NCI-H345 treated with DMSO at 0.1 percent for 48 hours (cell line): ENCODE data around the gene HOXB8.

Experiments
- DNase-seq: peaks from one replicate; lab custom pipeline; 2025; ENCODE audit not compliant: unreplicated experiment; lab: John Stamatoyannopoulos, UW

Gene HOXB8

DNA sequence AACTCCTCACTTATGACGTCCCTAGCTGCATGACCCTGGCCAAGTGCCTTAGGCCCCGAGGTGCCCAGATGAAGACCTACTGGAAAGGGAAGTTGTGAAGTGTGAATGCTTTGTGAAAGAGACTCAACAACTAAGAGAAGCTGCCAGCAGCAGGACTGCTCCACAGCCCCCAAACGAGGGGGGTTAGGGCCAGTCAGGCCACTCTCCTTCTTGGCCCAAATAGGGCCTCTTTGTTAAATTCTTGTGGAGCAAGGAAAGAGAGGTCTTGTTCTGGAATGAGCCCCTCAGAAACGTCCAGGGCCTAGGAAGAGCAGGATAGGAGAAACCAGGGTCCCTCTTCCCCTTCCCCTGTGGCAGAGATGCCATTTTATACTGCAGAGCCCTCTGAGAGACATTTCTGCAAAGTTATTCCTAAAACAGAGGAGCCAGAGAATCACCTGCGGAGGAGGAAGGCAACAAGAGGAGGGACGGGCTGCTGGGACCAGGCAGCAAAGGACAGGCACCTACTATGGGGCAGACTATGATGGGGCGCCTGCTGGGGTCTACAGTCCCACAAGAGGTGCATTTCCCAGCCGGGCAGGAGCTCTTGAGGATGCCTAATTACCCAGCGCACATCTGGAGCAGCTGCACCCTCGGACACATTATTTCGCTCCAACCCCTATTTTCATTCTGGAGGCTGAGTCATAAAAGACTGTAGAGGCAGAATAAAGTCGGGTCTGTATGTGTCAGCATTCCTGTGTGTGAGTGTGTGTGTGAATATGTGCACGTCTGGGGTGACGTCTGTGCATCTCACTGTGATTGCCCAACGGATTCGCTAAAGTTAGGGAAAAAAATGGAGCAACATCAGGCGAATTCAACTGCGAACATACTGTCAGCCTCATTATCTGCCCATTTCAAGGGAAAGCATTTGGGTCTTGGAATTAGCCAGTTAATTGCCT, 22.5 kb upstream of the HOXB8 start:
- no peak for DNase-seq

DNA sequence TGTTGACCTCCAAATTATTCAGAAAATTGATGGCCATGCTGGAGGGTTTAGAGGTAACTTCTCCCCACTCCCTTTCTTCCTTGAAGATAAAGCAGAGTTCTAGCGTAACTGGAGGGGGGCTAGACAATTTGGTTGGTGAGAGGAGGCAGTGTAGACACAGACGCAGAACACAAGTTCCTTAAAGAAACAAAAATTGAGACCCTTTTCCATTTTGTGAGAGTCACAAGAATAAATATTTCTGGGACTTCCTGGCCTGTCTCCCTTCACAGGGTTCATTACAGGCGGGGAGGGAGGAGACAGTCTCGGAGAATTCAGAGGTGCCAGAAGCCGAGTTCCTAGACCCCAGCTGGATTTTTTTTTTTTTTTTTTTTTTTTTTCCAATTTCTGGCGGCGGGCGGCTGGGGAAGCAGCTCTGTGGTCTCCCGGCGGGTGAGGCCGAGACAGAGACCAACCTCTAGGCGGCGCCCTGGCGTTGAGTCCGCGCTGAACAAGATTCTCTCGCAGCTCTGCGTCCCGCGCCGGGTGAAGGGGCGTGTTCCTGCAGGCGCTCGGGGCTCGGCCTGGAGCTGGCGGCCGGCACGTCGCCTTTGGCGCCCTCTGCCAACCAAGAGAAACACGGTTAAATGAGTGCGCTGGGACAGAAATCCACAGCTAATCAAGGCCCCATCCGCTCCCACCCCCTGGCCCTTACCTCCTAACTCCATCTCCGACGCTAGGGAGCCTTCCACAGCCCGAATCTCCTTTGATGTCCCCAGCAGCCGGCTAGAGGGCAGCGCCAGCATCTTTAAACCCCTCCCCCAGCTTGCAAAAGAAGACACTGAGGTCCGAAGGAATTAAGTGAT, 21.3 kb upstream of the HOXB8 start:
- no peak for DNase-seq

DNA sequence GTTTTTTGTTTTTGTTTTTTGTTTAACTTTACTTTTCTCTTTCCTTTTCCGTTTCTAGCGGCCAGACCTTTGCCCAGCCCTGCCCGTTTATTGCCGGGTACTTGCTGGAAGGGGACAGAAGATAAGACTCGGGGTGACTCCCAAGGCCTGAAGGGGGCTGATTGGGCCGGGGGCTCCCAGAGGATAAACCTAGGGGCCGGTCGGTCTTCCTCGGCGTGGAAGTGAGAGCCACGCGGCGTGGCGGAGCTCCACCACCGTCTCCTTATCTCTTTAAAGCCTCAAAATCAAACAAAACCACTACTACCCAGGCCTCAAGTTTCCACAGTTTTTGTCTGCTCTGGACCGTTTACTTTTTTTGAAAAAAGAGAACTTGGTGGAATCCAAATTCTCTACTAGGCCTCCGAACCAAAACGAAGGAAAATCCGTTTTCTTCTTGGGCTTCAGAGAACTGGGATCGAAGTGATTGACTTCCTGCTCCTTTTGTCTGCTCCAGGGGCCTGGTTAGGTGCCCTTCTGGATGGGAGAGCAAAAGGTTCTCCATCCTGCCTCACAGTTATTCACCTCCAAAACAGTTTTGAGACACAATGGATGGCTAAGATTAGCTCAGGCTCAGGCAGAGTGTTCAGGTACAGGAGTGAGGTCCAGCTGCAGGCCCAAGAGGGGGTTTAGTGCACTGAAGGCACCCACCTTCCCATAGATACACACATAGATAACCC, 19.6 kb upstream of the HOXB8 start:
- no peak for DNase-seq

DNA sequence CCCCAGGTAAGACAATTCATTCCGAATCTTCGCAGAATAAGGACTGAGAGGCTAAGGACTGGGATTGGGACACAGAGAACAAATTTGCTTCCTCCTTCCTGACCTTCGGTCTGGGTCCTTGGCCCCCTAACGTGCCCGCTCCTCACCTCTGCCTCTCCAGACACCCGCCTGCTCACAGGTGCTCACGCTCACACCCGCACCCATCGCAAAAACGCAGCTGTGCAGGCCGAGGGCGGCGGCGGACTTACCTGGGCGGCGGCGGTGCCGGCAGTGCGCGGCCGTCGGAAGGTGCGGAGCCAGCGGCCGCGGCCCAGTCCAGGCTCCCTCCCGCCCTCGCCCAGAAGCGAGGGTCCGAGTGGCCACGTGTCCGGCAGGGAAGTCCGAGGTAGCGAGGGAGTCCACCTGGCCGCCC, 18.2 kb upstream of the HOXB8 start:
- DNase-seq = no peak

DNA sequence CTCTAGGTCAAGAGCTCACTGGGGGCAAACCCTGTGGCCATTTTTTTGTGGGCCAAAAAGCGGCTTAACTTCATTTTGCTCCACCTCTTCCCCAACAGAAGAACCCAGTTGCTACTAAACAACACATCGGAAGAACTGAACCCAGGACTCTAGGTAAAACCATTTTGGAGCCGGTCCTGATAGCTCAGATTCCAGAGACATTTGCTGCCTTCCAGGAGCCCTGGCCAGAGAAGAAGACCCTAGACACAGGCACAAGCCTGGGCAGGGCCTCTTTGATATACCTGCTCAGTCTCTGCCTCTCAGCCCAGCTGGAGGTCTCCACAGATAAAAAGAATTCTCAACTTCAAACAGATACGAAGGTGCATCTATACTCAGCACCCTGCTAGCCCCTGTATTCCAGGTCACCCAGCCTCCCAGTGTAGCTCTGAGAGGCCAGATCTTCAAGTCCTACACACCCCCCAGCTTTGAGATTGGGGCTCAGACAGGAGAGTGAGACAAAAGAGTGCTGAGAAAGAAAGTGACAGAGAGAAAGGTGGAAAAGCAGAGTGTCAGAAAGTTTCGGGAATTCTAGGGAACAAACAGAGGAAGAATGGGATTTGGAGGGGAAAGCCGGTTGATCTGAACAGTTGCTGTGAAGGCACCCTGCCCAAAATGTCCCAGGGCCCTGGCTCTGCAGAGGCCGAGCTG, 17.6 kb upstream of the HOXB8 start:
- DNase-seq = no peak

DNA sequence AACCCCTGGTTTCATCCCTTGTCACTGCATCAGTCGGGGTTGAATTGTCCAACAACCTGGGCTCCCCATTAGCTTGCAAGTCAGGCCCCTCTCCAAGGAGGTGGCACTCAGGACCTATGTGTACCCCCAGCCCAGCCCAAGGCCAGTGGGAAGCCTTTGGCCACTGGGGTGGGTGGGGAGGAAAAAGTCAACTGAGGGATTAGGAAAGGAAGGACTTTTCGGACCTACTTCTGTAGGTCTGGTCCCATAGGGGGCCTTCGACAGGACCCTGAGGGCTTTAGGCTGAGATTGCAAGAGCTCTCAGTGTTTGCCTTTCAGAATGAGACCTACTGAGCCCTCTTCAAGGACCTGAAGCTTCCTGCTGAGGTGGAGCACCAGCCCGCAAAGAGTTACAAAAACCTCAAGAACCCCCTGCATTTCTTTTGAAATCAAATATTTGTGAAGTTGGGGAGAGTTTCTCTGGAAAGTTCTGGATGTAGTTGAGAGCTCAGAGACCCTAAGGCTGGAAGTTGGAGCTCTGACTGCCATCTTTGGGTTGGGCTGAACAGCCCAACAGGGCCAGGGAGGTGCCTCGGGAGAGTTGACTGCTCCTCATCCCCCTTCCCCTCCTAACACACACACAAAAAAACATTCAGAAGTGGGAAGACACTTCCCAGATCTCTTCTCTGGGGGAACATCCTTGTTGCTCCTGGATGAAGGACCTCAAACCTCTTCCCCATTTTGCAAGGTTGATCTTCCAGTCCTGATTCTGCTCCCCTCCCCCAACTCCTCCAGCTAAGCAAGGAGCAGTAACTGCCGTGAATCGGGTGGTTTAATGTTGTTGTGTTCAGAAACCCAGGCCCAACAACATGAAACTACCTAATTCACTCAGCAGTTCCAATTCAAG, 16.8 kb upstream of the HOXB8 start:
- no peak for DNase-seq

DNA sequence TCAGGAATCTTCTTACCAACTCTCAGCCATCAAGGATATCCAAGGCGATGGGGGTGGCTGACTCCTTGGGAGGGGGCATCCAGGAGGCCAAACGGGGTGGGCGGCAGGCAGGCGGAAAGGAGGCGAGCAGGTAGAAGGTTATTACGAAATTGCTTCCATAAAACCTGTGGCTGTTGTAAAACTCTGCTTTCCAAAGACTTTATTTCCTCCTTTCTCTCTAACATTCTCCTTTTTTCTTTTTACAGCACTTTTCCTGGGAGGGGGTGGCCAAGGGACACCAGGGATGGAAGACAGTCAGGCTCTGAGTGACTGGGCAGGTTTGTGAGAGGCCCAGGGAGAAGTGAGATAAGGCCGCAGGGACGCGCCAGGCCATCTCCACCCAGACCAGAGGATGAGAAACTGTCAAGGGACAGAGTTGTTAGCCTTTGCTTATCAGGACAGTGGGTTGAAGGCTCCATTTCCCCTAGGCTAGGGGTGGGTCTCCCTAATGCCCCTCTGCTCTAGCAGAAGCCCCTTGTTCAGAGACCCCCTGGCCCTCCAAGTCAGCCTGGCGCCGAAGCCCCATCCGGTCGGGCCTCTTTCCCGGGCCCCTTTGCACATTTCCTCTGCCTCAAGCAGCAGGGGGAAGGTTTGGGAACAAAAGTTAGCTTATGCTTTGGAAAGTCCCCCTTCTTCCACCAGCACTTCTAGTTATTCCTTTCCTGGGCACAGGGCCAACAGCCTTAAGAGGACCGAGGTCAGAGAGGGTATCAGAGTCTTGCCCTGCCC, 16.0 kb upstream of the HOXB8 start:
- no peak for DNase-seq

DNA sequence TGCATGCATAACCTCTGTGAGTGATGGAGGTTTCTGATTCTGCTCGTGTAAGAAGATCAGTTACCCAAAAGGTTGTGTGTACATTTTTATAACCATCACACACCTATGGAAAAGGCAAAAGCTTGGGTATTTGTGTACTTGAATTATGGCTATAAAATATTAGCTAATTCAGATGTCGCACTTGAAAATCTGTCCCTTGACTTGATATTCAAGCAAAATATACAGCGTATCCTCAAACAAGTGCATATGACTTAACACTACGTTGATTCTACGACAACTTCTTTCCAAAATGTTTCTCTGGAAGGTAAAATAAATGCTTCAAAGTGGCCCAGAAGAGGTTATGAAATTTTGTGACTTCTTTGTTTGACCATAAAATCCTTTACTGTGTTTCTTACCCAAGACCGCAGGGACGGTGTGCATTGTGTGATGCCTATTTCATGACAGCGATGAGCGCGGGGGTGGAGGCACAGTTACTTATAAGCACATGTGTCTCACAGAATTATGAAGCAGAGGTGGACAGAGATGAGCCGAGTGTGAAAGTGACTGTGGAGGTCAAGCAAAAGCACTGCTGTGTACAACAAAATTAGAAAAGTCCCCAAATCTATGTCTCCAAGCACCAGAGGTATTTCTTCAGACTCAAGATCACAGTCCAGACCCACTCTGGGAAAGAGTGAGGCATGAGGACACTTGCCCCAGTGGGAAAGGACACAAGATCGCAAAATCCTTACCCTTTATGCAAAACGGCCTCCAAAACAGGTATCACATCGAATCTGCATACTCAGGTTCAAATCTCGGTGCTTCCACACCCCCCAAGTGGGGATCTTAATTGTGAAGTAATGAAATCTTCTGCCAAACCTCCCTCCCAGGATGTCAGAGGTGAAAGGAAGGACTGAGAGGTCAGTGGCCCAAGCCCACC, 15.2 kb upstream of the HOXB8 start:
- no peak for DNase-seq

DNA sequence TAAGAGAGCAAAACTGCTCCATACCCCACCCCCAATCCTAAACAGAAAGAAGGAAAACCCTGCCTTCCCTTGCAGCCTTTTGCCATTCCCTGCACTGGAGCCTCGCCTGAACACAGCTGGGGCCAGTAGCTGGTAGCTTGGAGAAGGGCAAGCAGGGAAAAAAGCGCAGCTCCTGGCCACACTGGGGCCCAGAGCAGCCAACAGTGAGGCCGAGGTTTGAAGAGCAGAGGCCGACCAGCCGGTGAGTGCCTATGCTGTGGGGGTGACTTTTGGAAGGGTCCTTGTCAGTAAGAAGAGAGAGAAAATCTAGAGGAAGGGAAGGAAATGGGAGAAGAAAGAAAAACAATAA, 14.3 kb upstream of the HOXB8 start:
- no peak for DNase-seq

DNA sequence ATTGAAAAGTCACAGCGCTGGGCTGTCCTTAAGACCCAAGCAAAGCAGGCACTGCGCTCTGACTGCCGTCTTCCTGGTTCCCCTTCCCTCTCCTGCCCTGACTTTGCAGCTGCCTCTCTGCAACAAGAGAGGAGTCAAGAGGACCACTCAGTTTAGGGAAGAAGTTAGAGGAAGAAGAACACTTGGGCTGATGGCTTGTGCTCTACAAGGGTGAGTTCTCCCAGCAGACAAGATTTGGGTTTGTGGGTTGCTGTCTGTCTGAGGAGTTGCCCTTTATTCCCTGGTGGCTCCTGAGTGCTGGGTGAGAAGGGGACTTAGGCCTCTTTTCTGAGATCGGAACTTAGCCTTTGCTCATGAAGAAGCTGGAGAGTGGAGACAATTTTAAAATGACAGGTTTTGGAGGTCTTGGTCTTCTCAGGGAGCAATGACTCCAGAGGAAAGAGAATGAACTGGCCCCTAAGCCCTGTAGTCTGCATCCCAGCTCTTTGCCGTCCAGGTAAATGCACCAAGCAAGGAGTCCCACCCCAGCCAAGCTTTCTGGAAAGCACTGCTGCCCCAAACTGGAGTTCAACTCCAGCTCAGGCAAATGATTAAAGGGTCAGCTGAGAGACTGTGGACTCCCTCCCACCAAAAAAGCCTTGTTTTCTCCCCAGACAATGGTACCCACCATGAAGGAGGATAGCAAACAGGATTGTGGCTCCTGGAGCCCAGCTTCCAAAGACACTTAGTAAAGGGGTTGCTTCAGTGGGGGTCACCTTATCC, 13.7 kb upstream of the HOXB8 start:
- DNase-seq = no peak

DNA sequence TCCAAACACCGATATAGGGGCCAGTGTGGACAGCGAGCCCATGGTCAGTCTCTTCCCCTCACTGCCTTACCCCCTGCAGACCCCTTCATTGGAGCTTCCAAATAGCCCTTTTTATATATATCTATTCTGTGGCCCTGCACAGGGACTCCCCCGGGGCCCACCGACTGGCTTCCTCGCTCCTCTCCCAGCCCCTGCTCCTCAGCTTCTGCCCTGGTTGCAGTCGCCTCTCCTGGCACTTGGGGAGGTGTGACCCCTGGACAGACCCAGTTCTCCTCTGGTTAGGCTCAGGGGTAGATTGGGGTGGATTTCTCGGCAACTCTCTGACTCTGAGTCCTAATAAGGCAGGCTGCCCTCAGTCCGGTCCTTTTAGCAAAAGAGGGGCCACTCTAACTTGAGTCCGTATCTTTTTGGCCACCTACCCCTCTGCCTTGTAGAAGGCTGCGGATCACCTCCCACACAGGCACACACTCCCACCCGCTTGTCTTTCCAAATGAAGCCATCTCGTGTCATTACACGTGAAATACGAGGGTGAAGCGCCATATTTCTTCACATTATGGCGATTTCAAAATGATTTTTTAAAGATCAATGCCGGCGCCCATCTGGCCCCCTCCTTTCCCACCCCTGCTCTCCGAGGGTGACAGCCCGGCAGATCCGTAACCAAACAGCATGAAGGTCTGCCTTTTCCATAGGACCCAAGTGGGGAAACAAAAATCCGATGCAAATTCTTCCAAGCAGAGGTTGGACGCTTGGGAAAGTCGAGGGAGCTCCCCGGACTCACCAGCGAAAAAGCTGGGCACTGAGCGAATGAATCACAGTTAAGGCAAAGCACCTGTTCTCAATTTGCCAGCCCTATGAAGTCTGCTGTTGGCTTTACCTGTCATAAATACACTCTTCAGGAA, 12.8 kb upstream of the HOXB8 start:
- no peak for DNase-seq

DNA sequence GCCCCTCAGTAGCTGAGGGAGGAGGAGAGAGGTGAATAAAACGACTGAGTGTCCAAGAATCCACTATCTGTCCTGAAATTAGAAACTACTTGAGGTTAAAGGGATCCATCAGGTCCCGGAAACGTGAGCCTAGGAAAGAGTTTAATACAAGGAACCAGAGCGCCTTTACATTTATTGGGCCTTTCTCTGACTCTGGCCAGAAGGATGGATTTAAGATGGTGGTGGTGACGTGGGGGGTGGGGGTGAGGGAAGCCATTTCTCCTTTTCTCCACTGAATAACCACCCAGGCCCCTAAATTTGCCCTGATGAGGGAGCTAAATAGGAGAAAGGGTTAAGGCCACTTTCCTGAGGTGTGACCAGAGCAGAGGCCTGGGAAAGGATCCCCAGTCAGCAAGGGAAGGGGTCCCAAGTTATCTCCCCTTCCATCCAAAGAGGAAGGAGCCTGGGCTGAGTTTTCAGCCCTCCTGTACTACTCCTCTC, 12.1 kb upstream of the HOXB8 start:
- no peak for DNase-seq

DNA sequence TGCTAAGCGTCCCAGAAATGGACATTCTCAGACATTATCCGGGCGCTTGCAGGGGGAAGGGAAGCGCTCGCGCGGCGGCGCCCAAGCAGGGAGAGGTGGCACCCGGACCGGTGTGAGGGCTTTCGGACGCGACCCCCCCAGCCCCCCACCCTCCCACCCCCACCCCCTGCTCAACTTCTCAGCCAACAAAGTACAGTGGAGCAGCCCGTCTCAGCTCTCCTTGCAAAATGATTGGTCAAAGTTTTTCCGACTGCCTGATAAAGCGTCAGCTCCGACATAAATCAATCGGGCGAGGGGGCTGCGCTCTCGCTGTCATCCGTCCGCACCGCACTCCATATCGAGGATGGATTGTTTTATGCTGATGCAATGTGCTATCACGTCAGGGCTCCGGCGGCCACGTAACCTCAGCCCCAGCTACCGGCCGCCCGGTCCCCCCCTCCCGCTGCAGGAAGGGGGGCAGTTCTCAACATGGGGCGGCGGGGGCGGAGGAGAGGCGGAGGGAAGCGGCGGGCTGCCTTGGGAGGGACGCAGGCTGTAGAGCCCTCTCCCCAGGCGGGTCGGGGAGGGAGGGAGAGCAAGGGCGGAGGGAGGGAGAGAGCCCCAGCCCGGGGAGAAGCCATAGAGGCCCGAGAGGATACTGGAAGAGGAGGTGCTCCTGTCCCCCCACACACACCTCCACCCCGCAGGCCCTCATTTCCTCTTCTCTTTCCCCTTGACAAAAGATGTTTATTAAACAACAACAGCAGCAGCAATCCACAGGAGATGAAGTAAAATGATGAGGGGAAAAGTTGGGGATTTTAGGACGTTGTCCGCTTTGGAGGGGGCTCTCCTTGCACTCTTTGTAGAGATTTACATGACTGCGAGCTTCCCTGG, 11.4 kb upstream of the HOXB8 start, which contains the start of gene HOXB9:
Gene HOXB9 (minus strand): TSS at position 114 of the 873 bp plus-strand sequence. CDS start 89 bp downstream, at position 25.
- DNase-seq = peak; percentile 18

DNA sequence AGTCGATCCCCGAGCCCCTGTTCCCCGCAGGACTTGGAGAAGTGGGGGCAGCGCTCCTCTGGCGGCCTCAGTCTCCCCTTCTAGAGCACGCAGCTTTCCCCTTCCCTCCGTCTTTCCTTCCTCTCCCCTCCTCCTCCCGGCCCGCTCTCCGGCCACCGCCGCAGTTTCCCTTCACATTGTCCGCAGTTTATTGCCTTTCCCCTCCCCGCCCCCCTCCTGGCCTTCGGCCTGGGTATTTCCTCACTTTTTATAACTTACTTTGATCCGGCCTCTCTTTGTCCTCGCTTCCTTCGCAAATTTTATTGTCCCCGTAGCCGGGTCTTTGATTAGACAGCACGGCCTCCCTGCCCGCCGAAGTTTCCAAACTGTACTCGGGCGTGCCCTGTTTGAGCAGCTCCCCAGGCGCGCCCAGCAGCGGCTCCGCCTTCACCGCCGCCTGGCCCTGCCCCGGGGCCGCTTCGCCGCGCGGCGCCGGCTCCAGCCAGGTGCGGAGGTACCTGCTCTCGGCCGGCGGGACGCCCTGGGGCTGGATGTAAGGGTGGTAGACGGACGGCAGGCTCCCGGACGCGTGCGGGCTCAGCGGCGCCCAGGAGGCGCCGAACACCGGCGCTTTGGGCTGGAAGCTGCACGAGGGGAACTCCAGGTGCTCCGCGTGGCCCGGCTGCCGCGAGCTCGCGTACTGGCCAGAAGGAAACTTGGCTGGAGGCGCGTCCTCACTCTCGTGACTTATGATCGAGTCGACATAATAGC, 10.6 kb upstream of the HOXB8 start:
- DNase-seq = peak; percentile 17
